AG04450 (cell line): ENCODE data around the gene TRIM45. TPM values are rescaled to one million over a fixed set of nuclear protein-coding genes. Genes with fewer than 3 reads are reported as not detected.
A peak's percentile ranks its signal among the peaks of the same experiment; 100 is the strongest.

ENCODE experiments used
- CTCF ChIA-PET: fragments of 300-600, 350-600 bp; formaldehyde crosslinking; extraction: SDS; loops from one replicate; lab custom pipeline; 2022; ENCODE audit warnings: antibody characterized with exemption, inconsistent platforms; lab: Charles Lee
- POLR2A ChIA-PET: fragments of 350-600 bp; formaldehyde crosslinking; extraction: SDS; loops from one replicate; lab custom pipeline; 2021; ENCODE audit warnings: antibody characterized with exemption, inconsistent platforms; lab: Yijun Ruan, JAX
- DNase-seq: peaks from one replicate; pipeline ENCODE4 v3.0.0-alpha.2; 2011; ENCODE audit warnings: low read depth, low spot score
- H3K27ac ChIP-seq: one replicate; pipeline ENCODE4 v1.5.1; 2012; ENCODE audit warnings: low read depth, low read length, control low read depth
- H3K27me3 ChIP-seq: one replicate; pipeline ENCODE4 v1.6.0; 2012; ENCODE audit warnings: low read length; ENCODE audit not compliant: control insufficient read depth, insufficient read depth
- H3K4me3 ChIP-seq: 2 replicates; pipeline ENCODE4 v1.5.1; 2011; ENCODE audit warnings: mild to moderate bottlenecking, low read depth, low read length, control low read depth
- H3K9me3 ChIP-seq: 2 replicates; pipeline ENCODE4 v1.5.1; 2012; ENCODE audit warnings: low read length; ENCODE audit not compliant: control insufficient read depth, insufficient read depth
- polyA plus RNA-seq: library from polyadenylated mRNA; depleted of rRNA; stranded (reverse); fragments of >200 nt; gene quantifications from 2 replicates; pipeline ENCODE4 v1.2.3, GENCODE V29; 2011
- TF ChIP-seq, protein P1 (sequence below): IDR thresholded peaks from 2 replicates; pipeline ENCODE4 v1.5.1; 2011; ENCODE audit warnings: low read depth, low read length, control low read depth, inconsistent platforms

TRIM45 gene
- polyA plus RNA-seq, 1 experiment = 4.8 TPM

DNA sequence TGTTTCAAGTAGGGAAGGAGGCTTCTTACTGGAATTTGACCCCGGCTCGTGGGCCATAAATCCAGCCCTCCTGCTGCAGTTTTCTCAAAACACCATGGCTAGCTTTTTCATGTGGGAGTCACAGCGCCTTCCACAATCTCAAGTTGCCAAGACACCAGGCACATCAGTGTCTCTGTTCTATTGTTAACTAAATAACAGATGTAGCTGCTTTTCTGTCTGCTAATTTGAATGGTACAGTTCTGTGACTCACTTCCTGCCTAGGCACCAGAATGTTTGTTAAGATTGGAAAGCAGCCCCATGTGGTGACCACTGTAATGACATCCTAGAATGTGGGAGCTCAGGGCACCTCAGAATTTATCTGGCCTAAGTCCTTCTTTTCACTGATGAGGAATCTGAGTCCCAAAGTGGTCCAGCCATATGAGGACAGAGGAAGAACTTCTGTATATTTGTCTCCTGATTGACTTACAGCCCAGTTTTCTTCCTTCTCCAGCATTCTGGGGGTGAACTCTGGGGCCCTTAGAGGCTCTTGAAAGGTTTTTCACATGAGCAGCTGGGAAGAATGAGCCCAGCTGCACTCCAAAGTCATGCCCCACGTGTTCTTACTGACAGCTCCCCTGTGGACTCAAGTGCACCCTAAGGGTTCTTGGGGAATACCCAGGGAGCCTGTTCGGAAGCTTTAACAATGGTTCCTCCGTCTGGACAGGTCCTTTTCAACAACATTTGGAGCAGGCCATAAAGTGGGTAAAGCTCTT lies 27.5 kb downstream of the TRIM45 start:
- POLR2A ChIA-PET = interaction anchor here (0.7 to 1.9 kb wide), 3 partner anchors 16 to 34 kb away, joined by 4 to 11 read pairs (median 7); partner anchors contain the start of gene TTF2
- H3K4me3 ChIP-seq = no peak overlapping the region

GRCh38 chr1:117093091-117093534 lies 28.4 kb downstream of the TRIM45 start:
- Histone ChIP-seq H3K9me3 (no peaks in the 10 kb centered on the region), H3K4me3 (peak overlapping the region; percentile 8; the same call in 1 of the 2 replicates), H3K27ac (peak overlapping the region; percentile 90), H3K27me3 (no peaks in the 10 kb centered on the region)
- POLR2A ChIA-PET = interaction anchor here (0.7 to 1.9 kb wide), 6 partner anchors 12 to 850 kb away, joined by 3 to 11 read pairs (median 3); partner anchors contain the start of gene TTF2
- TF ChIP-seq, protein P1, sequence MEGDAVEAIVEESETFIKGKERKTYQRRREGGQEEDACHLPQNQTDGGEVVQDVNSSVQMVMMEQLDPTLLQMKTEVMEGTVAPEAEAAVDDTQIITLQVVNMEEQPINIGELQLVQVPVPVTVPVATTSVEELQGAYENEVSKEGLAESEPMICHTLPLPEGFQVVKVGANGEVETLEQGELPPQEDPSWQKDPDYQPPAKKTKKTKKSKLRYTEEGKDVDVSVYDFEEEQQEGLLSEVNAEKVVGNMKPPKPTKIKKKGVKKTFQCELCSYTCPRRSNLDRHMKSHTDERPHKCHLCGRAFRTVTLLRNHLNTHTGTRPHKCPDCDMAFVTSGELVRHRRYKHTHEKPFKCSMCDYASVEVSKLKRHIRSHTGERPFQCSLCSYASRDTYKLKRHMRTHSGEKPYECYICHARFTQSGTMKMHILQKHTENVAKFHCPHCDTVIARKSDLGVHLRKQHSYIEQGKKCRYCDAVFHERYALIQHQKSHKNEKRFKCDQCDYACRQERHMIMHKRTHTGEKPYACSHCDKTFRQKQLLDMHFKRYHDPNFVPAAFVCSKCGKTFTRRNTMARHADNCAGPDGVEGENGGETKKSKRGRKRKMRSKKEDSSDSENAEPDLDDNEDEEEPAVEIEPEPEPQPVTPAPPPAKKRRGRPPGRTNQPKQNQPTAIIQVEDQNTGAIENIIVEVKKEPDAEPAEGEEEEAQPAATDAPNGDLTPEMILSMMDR = no peak
- peak; percentile 91 for DNase-seq
- CTCF ChIA-PET = interaction anchor here (0.8 to 10.6 kb wide), 11 partner anchors 13 to 191 kb away, joined by 3 to 96 read pairs (median 4); partner anchors contain the start of genes TRIM45 and TTF2

More for the DNA sequence above, 27.5 kb downstream of the TRIM45 start:
- no peaks in the 10 kb centered on the region for H3K9me3 ChIP-seq
- CTCF ChIA-PET = interaction anchor here (0.6 to 10.6 kb wide), 9 partner anchors 12 to 190 kb away, joined by 3 to 96 read pairs (median 7); partner anchors contain the start of genes TRIM45 and TTF2
- DNase-seq = no peak
- no peaks in the 10 kb centered on the region for H3K27me3 ChIP-seq
- TF ChIP-seq, protein P1 = peak; percentile 29; the same call in 1 of the 2 replicates
- peak overlapping the region; percentile 90 for H3K27ac ChIP-seq

DNA sequence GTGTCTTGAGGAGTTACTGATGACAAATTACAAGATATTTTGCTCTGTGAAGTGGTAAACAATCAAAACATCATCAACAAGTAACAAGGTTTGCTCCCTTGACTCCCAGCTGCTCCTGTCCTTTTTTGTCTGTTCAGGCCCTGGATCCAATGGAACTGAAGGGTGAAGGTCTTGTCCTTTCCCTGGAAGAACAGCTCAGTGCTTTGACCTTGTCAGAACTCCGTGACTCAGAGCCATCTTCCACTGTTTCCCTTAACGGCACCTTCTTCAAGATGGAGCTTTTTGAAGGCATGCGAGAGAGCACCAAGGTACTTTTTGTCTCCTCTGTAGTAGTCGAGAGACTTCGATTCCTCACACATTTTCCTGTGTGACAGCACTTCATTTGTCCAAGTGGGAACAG lies 29.0 kb downstream of the TRIM45 start:
- POLR2A ChIA-PET = interaction anchor here (0.7 to 1.9 kb wide), 6 partner anchors 12 to 850 kb away, joined by 3 to 11 read pairs (median 3); partner anchors contain the start of gene TTF2
- TF ChIP-seq, protein P1 = no peak
- Histone ChIP-seq H3K27ac (peak overlapping the region; percentile 90), H3K27me3 (no peaks in the 10 kb centered on the region), H3K4me3 (no peak overlapping the region), H3K9me3 (no peaks in the 10 kb centered on the region)
- CTCF ChIA-PET = interaction anchor here (0.6 to 10.6 kb wide), 10 partner anchors 13 to 274 kb away, joined by 3 to 96 read pairs (median 4); partner anchors contain the start of gene TRIM45
- DNase-seq = no peak

DNA sequence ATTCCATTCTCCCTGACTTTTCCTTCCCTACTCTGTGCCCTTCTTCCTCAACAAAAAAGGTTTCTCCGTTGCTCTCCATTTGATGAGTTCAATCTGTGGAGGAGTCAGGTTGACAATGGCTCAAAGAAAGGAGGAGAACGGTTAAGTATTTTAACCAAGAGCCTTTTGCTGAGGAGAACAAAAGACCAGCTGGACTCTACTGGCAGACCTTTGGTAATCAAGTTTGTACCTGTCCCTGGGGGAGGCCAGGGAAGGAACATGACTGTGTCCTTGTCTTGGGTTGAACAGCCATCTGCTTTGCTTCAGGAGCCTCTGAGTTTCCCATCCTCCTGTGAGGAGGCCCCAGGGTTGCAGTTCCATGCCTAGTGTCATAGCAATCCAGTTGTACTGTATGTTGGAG lies 31.6 kb downstream of the TRIM45 start:
- DNase-seq = no peak
- Histone ChIP-seq H3K4me3 (no peak overlapping the region), H3K27ac (no peak overlapping the region), H3K9me3 (no peaks in the 10 kb centered on the region), H3K27me3 (no peaks in the 10 kb centered on the region)
- TF ChIP-seq, protein P1 = no peak
- ChIA-PET CTCF (interaction anchor here (0.6 to 10.6 kb wide), 4 partner anchors 21 to 362 kb away, joined by 5 to 96 read pairs (median 8); no protein-coding TSS in a partner anchor), POLR2A (no interaction called here)
